GM12865 (cell line): Measurements from ENCODE around the gene CCDC73.
"Not testable (repeated sequence)": the region's sequence is repeated elsewhere in the genome, so short reads cannot be mapped to it uniquely, and the experiment has no call there.

Source experiments
- DNase-seq: peaks from one replicate; pipeline ENCODE4 v3.0.0; 2010; ENCODE audit warnings: low read depth
- H3K4me3 ChIP-seq: 2 replicates; pipeline ENCODE4 v1.5.1; 2011; ENCODE audit warnings: mild to moderate bottlenecking, low read depth, low read length, control low read depth
- CTCF ChIP-seq: IDR thresholded peaks from 2 replicates; pipeline ENCODE4 v1.5.1; 2011; ENCODE audit warnings: low read length, control low read depth, low read depth, inconsistent platforms; ENCODE audit not compliant: insufficient read depth; ENCODE audit errors: missing control alignments

Gene CCDC73

GRCh38 chr11:32752001-32752400 is 42.5 kb downstream of the CCDC73 start:
- H3K4me3 ChIP-seq = no peak overlapping the region
- no peak for TF ChIP-seq CTCF
- DNase-seq = no peak

DNA sequence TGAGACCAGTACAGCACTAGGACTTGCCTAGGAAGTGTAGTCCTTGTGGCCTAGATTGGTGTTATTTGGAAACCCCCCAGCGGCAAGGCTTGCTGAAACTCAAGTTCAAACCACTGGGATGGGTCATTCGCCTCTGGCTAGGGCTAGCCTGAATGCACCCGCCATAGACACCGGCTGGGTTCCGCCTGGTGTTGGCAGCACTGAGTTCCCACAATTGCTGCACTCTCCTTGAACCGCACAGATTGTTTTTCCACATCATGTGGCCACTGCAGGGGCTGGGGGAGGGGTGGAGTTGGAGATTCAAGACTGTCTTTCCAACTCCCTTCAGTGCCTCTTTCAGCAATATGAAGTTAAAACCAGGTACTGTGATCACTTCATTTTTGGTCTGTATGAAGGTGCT is 43.1 kb downstream of the CCDC73 start:
- DNase-seq = no peak
- no peak for TF ChIP-seq CTCF
- no peak overlapping the region for H3K4me3 ChIP-seq

DNA sequence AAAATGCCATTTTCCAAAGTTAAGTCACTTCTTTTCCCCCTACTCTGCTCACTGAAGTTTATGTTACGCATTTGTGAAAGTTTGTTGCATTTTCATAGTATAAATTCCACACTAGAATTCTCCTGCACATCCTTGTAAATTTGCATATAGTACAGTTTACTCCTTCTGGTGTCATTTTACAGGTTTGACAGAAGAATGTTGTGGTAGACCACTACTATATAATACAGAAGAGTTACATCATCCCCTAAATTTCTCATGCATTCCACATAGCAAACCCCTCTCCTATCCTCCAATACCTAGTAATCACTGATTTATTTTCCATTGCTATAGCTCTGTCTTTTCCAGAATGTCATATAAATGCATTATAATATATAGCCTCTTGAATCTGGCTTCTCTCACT is 64.5 kb downstream of the CCDC73 start:
- TF ChIP-seq CTCF = no peak
- no peak for DNase-seq
- no peak overlapping the region for H3K4me3 ChIP-seq

DNA sequence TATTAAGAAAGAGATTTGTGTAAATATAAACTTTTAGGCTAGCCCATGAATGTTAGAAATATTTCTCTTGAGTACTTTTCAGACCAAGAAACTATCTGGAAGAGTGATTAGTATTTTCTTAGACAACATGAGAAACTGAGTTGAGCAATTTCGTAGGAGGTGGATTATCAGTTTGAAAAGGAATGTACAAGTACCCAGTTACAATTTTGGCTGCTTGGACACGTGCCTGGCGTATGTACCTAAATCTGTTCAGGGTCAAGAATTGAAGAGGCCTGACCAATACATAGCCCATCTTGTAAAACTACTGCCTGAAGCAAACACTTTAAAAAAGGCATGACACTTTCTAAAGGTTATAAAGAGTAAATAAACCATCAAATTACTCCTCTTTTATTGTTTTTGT is 71.1 kb downstream of the CCDC73 start:
- no peak for TF ChIP-seq CTCF
- DNase-seq = no peak
- H3K4me3 ChIP-seq = no peak overlapping the region

DNA sequence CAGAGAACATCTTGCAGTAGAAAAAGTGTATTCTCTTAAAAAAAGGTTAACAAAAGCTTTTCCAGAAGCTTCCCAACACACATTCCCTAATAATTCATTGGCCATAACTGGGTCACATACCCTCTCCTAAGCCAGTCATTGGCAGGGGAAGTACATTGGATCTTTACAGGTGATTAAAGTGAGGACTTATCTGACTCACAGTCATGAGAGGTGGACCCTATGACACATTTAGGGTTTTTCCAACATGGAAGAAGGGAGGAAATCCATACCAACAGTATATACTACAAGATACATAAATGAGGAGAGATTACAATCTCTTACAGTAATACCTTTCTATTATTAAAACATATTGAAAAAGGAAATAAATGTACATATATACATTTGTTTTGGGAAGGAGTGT is 72.2 kb downstream of the CCDC73 start:
- TF ChIP-seq CTCF = no peak
- no peak for DNase-seq
- no peak overlapping the region for H3K4me3 ChIP-seq

DNA sequence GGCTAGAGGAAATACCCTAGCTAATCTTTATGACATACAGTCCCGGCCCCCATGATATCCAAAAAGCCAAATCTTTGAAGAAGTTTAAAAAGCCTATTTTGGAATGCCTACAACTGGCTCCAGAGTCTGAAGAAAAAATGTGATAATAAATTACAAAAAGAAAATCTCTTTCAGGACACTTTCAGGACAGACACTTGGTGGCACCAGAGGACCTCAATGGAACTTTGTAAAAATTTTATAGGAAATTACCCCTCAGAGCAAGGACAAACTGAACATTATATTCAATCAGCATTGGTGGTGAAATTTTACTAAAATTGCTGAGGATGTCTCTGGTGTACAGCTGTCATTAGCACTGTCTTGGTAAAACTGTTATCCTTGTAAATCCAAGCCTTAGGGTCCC is 81.0 kb downstream of the CCDC73 start:
- no peak for DNase-seq
- TF ChIP-seq CTCF = peak; percentile 4
- H3K4me3 ChIP-seq = no peak overlapping the region

DNA sequence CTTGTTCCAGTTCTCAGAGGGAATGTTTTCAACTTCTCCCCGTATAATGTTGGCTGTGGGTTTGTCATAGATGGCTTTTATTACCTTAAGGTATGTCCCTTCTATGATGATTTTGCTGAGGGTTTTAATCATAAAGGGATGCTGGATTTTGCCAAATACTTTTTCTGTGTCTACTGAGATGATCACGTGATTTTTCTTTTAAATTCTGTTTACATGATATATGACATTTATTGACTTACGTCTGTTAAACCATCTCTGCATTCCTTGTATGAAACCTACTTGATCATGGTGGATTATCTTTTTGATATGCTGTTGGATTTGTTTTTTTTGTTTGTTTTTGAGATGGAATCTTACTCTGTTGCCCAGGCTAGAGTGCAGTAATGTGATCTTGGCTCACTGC is 85.5 kb downstream of the CCDC73 start:
- H3K4me3 ChIP-seq = not testable (repeated sequence)

More for the DNA sequence above, 85.5 kb downstream of the CCDC73 start:
- DNase-seq = not testable (repeated sequence)
